CD14-positive monocyte (primary cell): Measurements from ENCODE around the gene TAF11L2. TPM values are rescaled to one million over a fixed set of nuclear protein-coding genes. Genes with fewer than 3 reads are reported as not detected.
"Not testable (repeated sequence)": the region's sequence is repeated elsewhere in the genome, so short reads cannot be mapped to it uniquely, and the experiment has no call there.

ENCODE experiments used
- DNase-seq, 3 donors: peaks; one replicate each; pipeline ENCODE4 v3.0.0-alpha.2; 2011 to 2022
- H2AFZ ChIP-seq: 2 replicates; pipeline ENCODE4 v1.6.0; 2012; ENCODE audit warnings: mild to moderate bottlenecking, low read depth, low read length, inconsistent platforms; ENCODE audit not compliant: insufficient read depth, poor library complexity, severe bottlenecking
- H3K27ac ChIP-seq, 2 donors: 1 replicate in 1 of 2; 2 replicates in 1 of 2; pipeline ENCODE4 v1.5.1; 2012 to 2013; ENCODE audit warnings: low read length in 2 of 2, control low read depth in 1 of 2, inconsistent platforms in 1 of 2, low read depth in 1 of 2, mild to moderate bottlenecking in 1 of 2
- H3K27me3 ChIP-seq, 2 donors: one replicate each; pipeline versions ENCODE4 v1.6.0 to v1.6.1; 2011 to 2013; ENCODE audit warnings: low read length in 2 of 2; ENCODE audit not compliant: control insufficient read depth in 2 of 2, insufficient read depth in 2 of 2
- H3K36me3 ChIP-seq, 2 donors: replicated peaks in 1 of 2; 1 replicate in 1 of 2; 2 replicates in 1 of 2; pipeline versions ENCODE4 v1.5.1 to v1.6.1; 2012 to 2013; ENCODE audit warnings: low read length in 2 of 2, control low read depth in 1 of 2, inconsistent platforms in 1 of 2, mild to moderate bottlenecking in 1 of 2; ENCODE audit not compliant: insufficient read depth in 2 of 2, control insufficient read depth in 1 of 2
- H3K4me1 ChIP-seq, 2 donors: 1 replicate in 1 of 2; 2 replicates in 1 of 2; pipeline versions ENCODE4 v1.5.1 to v1.6.1; 2012 to 2013; ENCODE audit warnings: low read length in 2 of 2, control low read depth in 1 of 2, inconsistent platforms in 1 of 2, mild to moderate bottlenecking in 1 of 2, moderate library complexity in 1 of 2; ENCODE audit not compliant: insufficient read depth in 2 of 2, control insufficient read depth in 1 of 2
- H3K4me2 ChIP-seq: replicated peaks from 2 replicates; pipeline ENCODE3; 2012; ENCODE audit warnings: low read length, moderate library complexity, mild to moderate bottlenecking; ENCODE audit not compliant: poor library complexity, severe bottlenecking; ENCODE audit errors: extremely low read depth
- H3K4me3 ChIP-seq, 3 experiments: fragments of 200-600 bp in 1 of 3; sonication (generic) in 1 of 3; replicated peaks in 1 of 3; 1 replicate in 2 of 3; 2 replicates in 1 of 3; pipeline ENCODE4 v1.5.1; 2011 to 2013; ENCODE audit warnings: low read length in 3 of 3, mild to moderate bottlenecking in 3 of 3, control low read depth in 2 of 3, low read depth in 2 of 3, inconsistent platforms in 1 of 3, moderate library complexity in 1 of 3
- H3K79me2 ChIP-seq: 2 replicates; pipeline ENCODE4 v1.6.0; 2012; ENCODE audit warnings: mild to moderate bottlenecking, control low read depth, inconsistent platforms, low read length, moderate library complexity; ENCODE audit not compliant: insufficient read depth
- H3K9ac ChIP-seq: 2 replicates; pipeline ENCODE4 v1.6.0; 2017; ENCODE audit warnings: low read length, mild to moderate bottlenecking; ENCODE audit not compliant: insufficient read depth, poor library complexity, severe bottlenecking
- H3K9me3 ChIP-seq, 2 donors: replicated peaks in 1 of 2; 1 replicate in 1 of 2; 2 replicates in 1 of 2; pipeline versions ENCODE4 v1.5.1 to v1.6.1; 2012 to 2013; ENCODE audit warnings: low read length in 2 of 2, control low read depth in 1 of 2; ENCODE audit not compliant: control insufficient read depth in 1 of 2, insufficient read depth in 1 of 2
- H4K20me1 ChIP-seq: 2 replicates; pipeline ENCODE4 v1.6.0; 2012; ENCODE audit warnings: mild to moderate bottlenecking, low read length, control low read depth, moderate library complexity; ENCODE audit not compliant: insufficient read depth
- H3K27ac Mint-ChIP-seq, 7 donors: one replicate each; pipeline ENCODE4 v1.8.0; 2020; ENCODE audit warnings: mild to moderate bottlenecking in 7 of 7, mixed read lengths in 7 of 7, moderate library complexity in 6 of 7, inconsistent platforms in 2 of 7
- H3K27me3 Mint-ChIP-seq, 3 donors: one replicate each; pipeline ENCODE4 v1.8.0; 2021 to 2022; ENCODE audit warnings: low read depth in 3 of 3, mild to moderate bottlenecking in 3 of 3, mixed read lengths in 3 of 3, moderate library complexity in 3 of 3, inconsistent platforms in 1 of 3
- H3K36me3 Mint-ChIP-seq, 2 donors: one replicate each; pipeline ENCODE4 v1.8.0; 2020; ENCODE audit warnings: mixed read lengths in 2 of 2, inconsistent platforms in 1 of 2, mild to moderate bottlenecking in 1 of 2
- H3K4me1 Mint-ChIP-seq: one replicate; pipeline ENCODE4 v1.8.0; 2020; ENCODE audit warnings: mild to moderate bottlenecking, mixed read lengths
- H3K4me3 Mint-ChIP-seq, 2 donors: one replicate each; pipeline ENCODE4 v1.8.0; 2020; ENCODE audit warnings: mild to moderate bottlenecking in 2 of 2, mixed read lengths in 2 of 2, moderate library complexity in 1 of 2
- H3K9me3 Mint-ChIP-seq, 7 donors: one replicate each; pipeline ENCODE4 v1.8.0; 2020 to 2022; ENCODE audit warnings: mixed read lengths in 7 of 7, mild to moderate bottlenecking in 6 of 7, moderate library complexity in 6 of 7, inconsistent platforms in 2 of 7
- WGBS: methylation state at CpG from one replicate; pipeline ENCODE4 v1.1.5; 2013; ENCODE audit warnings: missing lambda C conversion rate; ENCODE audit not compliant: insufficient coverage; 5-methylcytosine and 5-hydroxymethylcytosine counted together
- intact Hi-C, 2 donors: fragments of 100-400 bp; cut with micrococcal nuclease; formaldehyde crosslinking; loops; one replicate each; pipeline versions ENCODE4 v1.15.0 to v1.15.1; 2023
- polyA plus RNA-seq, 3 donors: library from polyadenylated mRNA; depleted of rRNA in 1 of 3; unstranded in 2 of 3; stranded (reverse) in 1 of 3; fragments of 300-500 nt in 2 of 3; fragments of >200 nt in 1 of 3; fragmentation: Illumina TruSeq in 2 of 3; gene quantifications; 1 replicate in 2 of 3; 2 replicates in 1 of 3; pipeline ENCODE4 v1.2.3, GENCODE V29; 2012 to 2021

The TAF11L2 gene
- polyA plus RNA-seq, 3 donors, result not detected

GRCh38 chr5:17521501-17521900 is 23.5 kb downstream of the TAF11L2 start, which contains the start of gene TAF11L4:
Gene TAF11L4, plus strand, starts transcription at chr5:17521801.
- H3K27ac ChIP-seq, H3K36me3 ChIP-seq, H4K20me1 ChIP-seq, H3K9me3 Mint-ChIP-seq, H3K27ac Mint-ChIP-seq, H3K4me2 ChIP-seq, H3K36me3 Mint-ChIP-seq, H3K4me3 Mint-ChIP-seq, H3K79me2 ChIP-seq, H3K27me3 ChIP-seq, H3K27me3 Mint-ChIP-seq, intact Hi-C loops, DNase-seq, H3K4me1 Mint-ChIP-seq, H2AFZ ChIP-seq, H3K4me3 ChIP-seq, H3K4me1 ChIP-seq, H3K9ac ChIP-seq: not testable (repeated sequence)
- H3K9me3 ChIP-seq, result peaks cover 8 to 15% of the 10 kb centered on the region in 2 donors
- no CpG with 5 or more reads among the region's 15 CpGs for WGBS

- intact Hi-C loops, H4K20me1 ChIP-seq, H3K4me1 ChIP-seq, H3K9me3 Mint-ChIP-seq, H3K4me3 ChIP-seq, H3K27ac Mint-ChIP-seq, H3K79me2 ChIP-seq, H3K27me3 ChIP-seq, DNase-seq, H3K4me2 ChIP-seq, H3K36me3 Mint-ChIP-seq, H3K9ac ChIP-seq, H3K27ac ChIP-seq, H3K27me3 Mint-ChIP-seq, H3K36me3 ChIP-seq, H3K4me3 Mint-ChIP-seq, H2AFZ ChIP-seq, H3K4me1 Mint-ChIP-seq: not testable (repeated sequence)
- no CpG with 5 or more reads among the region's 15 CpGs for WGBS
- peaks cover 6 to 10% of the 10 kb centered on the region in 2 donors for H3K9me3 ChIP-seq
Observed at GRCh38 chr5:17524935-17525334, 26.9 kb downstream of the TAF11L2 start, which contains the start of gene TAF11L5. Gene TAF11L5, plus strand, starts transcription at chr5:17525235.

GRCh38 chr5:17526504-17526903 is 28.5 kb downstream of the TAF11L2 start:
- H3K27ac ChIP-seq, H3K36me3 Mint-ChIP-seq, H3K36me3 ChIP-seq, H3K79me2 ChIP-seq, H3K4me3 Mint-ChIP-seq, H3K4me1 ChIP-seq, H3K4me2 ChIP-seq, H3K9me3 ChIP-seq, H3K4me3 ChIP-seq, H3K4me1 Mint-ChIP-seq, H3K27ac Mint-ChIP-seq, H3K27me3 ChIP-seq, intact Hi-C loops, H3K27me3 Mint-ChIP-seq, H3K9ac ChIP-seq, H3K9me3 Mint-ChIP-seq, H2AFZ ChIP-seq, H4K20me1 ChIP-seq: not testable (repeated sequence)
- peak in 2 of 3 donors; percentile 8 to 11 for DNase-seq
- WGBS, result 95% methylated on average over 5 of the region's 17 CpGs

- H3K9ac ChIP-seq, DNase-seq, H3K4me1 Mint-ChIP-seq, H3K36me3 Mint-ChIP-seq, H2AFZ ChIP-seq, H3K27me3 Mint-ChIP-seq, H3K4me2 ChIP-seq, intact Hi-C loops, H3K4me3 ChIP-seq, H3K36me3 ChIP-seq, H4K20me1 ChIP-seq, H3K9me3 ChIP-seq, H3K27ac ChIP-seq, H3K4me1 ChIP-seq, H3K4me3 Mint-ChIP-seq, H3K9me3 Mint-ChIP-seq, H3K27ac Mint-ChIP-seq, H3K27me3 ChIP-seq, H3K79me2 ChIP-seq: not testable (repeated sequence)
- WGBS, result no CpG with 5 or more reads among the region's 15 CpGs
Observed at GRCh38 chr5:17528369-17528768, 30.3 kb downstream of the TAF11L2 start, which contains the start of gene TAF11L6. Gene TAF11L6, plus strand, starts transcription at chr5:17528669.
